Memory B cell (primary cell): ENCODE data around the gene PITHD1.
"Not testable (repeated sequence)": the region's sequence is repeated elsewhere in the genome, so short reads cannot be mapped to it uniquely, and the experiment has no call there.

Experiments
- ATAC-seq: fragments of 150-1000 bp; cut with Tn5 transposase; 2 replicates; pipeline ENCODE4 v1.10.0; 2021; ENCODE audit warnings: low read depth, mild to moderate bottlenecking, moderate library complexity
- DNase-seq, 2 donors: peaks; one replicate each; pipeline ENCODE4 v3.0.0; 2022; ENCODE audit warnings: low spot score in 2 of 2
- H3K27ac Mint-ChIP-seq: one replicate; pipeline ENCODE4 v1.8.0; 2022; ENCODE audit warnings: mild to moderate bottlenecking, moderate library complexity, mixed read lengths
- H3K27me3 Mint-ChIP-seq: one replicate; pipeline ENCODE4 v1.8.0; 2022; ENCODE audit warnings: mixed read lengths
- H3K36me3 Mint-ChIP-seq: one replicate; pipeline ENCODE4 v1.8.0; 2022; ENCODE audit warnings: mild to moderate bottlenecking, mixed read lengths
- H3K4me1 Mint-ChIP-seq: one replicate; pipeline ENCODE4 v1.8.0; 2022; ENCODE audit warnings: mixed read lengths
- H3K4me3 Mint-ChIP-seq: one replicate; pipeline ENCODE4 v1.8.0; 2022; ENCODE audit warnings: mild to moderate bottlenecking, moderate library complexity, mixed read lengths
- H3K9me3 Mint-ChIP-seq: one replicate; pipeline ENCODE4 v1.8.0; 2022; ENCODE audit warnings: mixed read lengths

PITHD1 gene

DNA sequence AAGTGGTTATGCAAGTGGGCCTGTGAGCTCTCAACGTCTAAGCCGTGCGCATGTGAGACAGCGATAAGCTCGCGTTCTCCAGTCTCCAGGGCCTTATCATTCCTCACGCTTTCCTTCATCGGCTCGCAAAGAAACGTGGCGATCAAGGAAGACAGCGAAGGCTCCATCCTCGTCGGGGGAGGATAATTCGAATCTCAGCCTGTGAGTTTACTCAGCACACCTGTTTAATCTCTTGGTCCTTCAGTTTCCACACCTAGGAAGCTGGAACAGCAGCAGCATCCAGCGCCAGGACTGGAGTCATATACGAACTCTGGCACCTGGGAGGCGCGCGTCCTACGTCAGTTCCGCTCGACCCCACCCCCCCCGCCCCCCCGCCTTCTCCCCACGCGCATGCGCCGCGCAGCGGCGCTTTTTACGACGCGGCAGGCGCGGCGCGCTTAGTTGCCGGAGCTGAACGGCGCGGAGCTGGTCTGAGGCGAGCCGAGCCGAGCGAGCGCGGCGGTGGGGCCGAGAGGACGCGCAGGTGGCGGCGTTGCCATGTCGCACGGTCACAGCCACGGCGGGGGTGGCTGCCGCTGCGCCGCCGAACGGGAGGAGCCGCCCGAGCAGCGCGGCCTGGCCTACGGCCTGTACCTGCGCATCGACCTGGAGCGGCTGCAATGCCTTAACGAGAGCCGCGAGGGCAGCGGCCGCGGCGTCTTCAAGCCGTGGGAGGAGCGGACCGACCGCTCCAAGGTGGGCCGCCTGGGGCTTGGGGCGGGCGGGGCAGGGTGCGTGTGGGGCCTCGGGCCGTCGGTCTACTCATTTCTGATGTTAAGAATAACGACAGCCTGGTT lies at the start of gene PITHD1:
Gene PITHD1, plus strand, starts transcription at position 440 of the 836 bp plus-strand sequence. Its CDS starts 98 bp downstream, at position 538.
- no peaks in the 10 kb centered on the region for H3K9me3 Mint-ChIP-seq
- ATAC-seq (peak; percentile 87), DNase-seq (peak; percentile 77 to 79)
- peaks cover 4% of the 10 kb centered on the region for H3K36me3 Mint-ChIP-seq
- H3K27ac Mint-ChIP-seq: peak within 1 kb of the TSS; percentile 96
- no peaks in the 10 kb centered on the region for H3K27me3 Mint-ChIP-seq
- H3K4me3 Mint-ChIP-seq: peak within 1 kb of the TSS; percentile 93
- peaks cover 15% of the 10 kb centered on the region for H3K4me1 Mint-ChIP-seq

GRCh38 chr1:23732363-23733224 lies 45.6 kb upstream of the PITHD1 start:
- no peak for DNase-seq
- no peaks in the 10 kb centered on the region for H3K27me3 Mint-ChIP-seq
- no peak overlapping the region for H3K27ac Mint-ChIP-seq
- H3K4me3 Mint-ChIP-seq: no peak overlapping the region
- no peak for ATAC-seq
- peaks cover 28% of the 10 kb centered on the region for H3K4me1 Mint-ChIP-seq
- H3K36me3 Mint-ChIP-seq: no peaks in the 10 kb centered on the region
- H3K9me3 Mint-ChIP-seq: no peaks in the 10 kb centered on the region

- ATAC-seq: not testable (repeated sequence)
These were observed 44.9 kb upstream of the PITHD1 start for GRCh38 chr1:23733281-23733680.

GRCh38 chr1:23736437-23737134 lies 41.6 kb upstream of the PITHD1 start:
- Mint-ChIP-seq H3K27ac (no peak overlapping the region), H3K36me3 (no peaks in the 10 kb centered on the region), H3K4me1 (peaks cover 4% of the 10 kb centered on the region), H3K4me3 (no peak overlapping the region), H3K27me3 (no peaks in the 10 kb centered on the region), H3K9me3 (no peaks in the 10 kb centered on the region)
- ATAC-seq: no peak
- DNase-seq: no peak

More at GRCh38 chr1:23733281-23733680, 44.9 kb upstream of the PITHD1 start:
- H3K27ac Mint-ChIP-seq, H3K27me3 Mint-ChIP-seq, H3K36me3 Mint-ChIP-seq, H3K4me3 Mint-ChIP-seq, H3K9me3 Mint-ChIP-seq, DNase-seq: not testable (repeated sequence)
- H3K4me1 Mint-ChIP-seq: peaks cover 21% of the 10 kb centered on the region

GRCh38 chr1:23741609-23742008 lies 36.6 kb upstream of the PITHD1 start:
- Mint-ChIP-seq H3K36me3 (peaks cover 3% of the 10 kb centered on the region), H3K27ac (peak overlapping the region; percentile 84), H3K27me3 (no peaks in the 10 kb centered on the region), H3K4me3 (peak overlapping the region; percentile 91), H3K4me1 (peaks cover 25% of the 10 kb centered on the region), H3K9me3 (no peaks in the 10 kb centered on the region)
- no peak for ATAC-seq
- DNase-seq: no peak

- Mint-ChIP-seq H3K4me3 (peak overlapping the region; percentile 91), H3K27ac (peak overlapping the region; percentile 84), H3K36me3 (peaks cover 9% of the 10 kb centered on the region), H3K4me1 (peaks cover 36% of the 10 kb centered on the region), H3K9me3 (no peaks in the 10 kb centered on the region), H3K27me3 (no peaks in the 10 kb centered on the region)
- no peak for DNase-seq
- peak; percentile 31 for ATAC-seq
These were observed 35.4 kb upstream of the PITHD1 start for GRCh38 chr1:23742670-23743286.

DNA sequence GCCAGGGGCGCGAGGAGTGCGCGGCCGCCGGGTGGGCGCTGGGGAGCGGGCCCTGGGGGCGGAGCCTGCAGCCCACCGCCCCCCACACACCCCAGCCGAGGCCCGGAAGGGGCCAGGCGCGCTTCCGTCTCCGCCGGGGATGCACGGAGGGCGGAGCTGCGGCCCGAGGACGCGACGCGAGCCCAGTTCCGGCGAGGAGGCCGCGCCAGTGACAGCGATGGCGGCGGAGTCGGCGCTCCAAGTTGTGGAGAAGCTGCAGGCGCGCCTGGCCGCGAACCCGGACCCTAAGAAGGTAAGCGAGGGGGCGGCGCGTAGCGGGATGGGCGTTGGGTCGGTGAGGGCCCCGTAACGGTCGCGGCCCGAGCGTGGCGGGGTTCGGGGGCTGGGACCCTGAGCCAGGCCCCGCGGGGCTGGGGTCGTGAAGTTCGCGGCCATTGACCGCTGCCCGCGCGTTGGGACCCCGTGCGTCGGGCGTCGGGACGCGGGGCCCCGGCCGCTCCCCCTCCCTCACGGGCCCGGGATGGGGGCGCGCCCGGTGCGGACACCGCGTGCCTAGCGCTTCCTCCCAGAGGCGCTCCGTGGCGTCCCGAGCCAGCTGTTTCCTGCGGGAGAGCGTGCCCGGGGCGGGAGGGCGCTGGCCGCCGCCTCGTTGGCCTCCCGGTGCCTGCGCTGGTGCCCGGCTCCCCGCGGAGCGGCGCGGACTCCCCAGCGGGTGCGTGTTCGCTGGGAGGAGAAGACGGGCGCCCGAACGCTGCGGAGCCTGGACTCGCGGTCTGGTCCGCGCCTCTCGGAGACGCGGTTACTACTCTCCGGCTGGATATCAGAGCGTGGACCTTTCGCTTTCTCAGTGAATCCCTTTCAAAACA lies 34.7 kb upstream of the PITHD1 start, which contains the start of gene ELOA:
Gene ELOA, plus strand, starts transcription at position 185 of the 866 bp plus-strand sequence. Its CDS starts 33 bp downstream, at position 218.
- peak within 1 kb of the TSS; percentile 94 for H3K4me3 Mint-ChIP-seq
- H3K4me1 Mint-ChIP-seq: peaks cover 44% of the 10 kb centered on the region
- peak within 1 kb of the TSS; percentile 86 for H3K27ac Mint-ChIP-seq
- no peaks in the 10 kb centered on the region for H3K27me3 Mint-ChIP-seq
- peaks cover 9% of the 10 kb centered on the region for H3K36me3 Mint-ChIP-seq
- H3K9me3 Mint-ChIP-seq: no peaks in the 10 kb centered on the region
- DNase-seq: peak; percentile 53 to 70
- ATAC-seq: peak; percentile 91

- DNase-seq (no peak), ATAC-seq (peak; percentile 33)
- Mint-ChIP-seq H3K4me1 (peaks cover 50% of the 10 kb centered on the region), H3K4me3 (peak overlapping the region; percentile 62), H3K27ac (no peak overlapping the region), H3K9me3 (no peaks in the 10 kb centered on the region), H3K27me3 (no peaks in the 10 kb centered on the region), H3K36me3 (peaks cover 10% of the 10 kb centered on the region)
These were observed 32.7 kb upstream of the PITHD1 start for GRCh38 chr1:23745515-23745914.

- H3K9me3 Mint-ChIP-seq: no peaks in the 10 kb centered on the region
- no peaks in the 10 kb centered on the region for H3K27me3 Mint-ChIP-seq
- peaks cover 43% of the 10 kb centered on the region for H3K4me1 Mint-ChIP-seq
- peaks cover 19% of the 10 kb centered on the region for H3K36me3 Mint-ChIP-seq
- ATAC-seq: no peak
- no peak for DNase-seq
- no peak overlapping the region for H3K4me3 Mint-ChIP-seq
- H3K27ac Mint-ChIP-seq: peak overlapping the region; percentile 37
These were observed 30.2 kb upstream of the PITHD1 start for GRCh38 chr1:23748016-23748415.

DNA sequence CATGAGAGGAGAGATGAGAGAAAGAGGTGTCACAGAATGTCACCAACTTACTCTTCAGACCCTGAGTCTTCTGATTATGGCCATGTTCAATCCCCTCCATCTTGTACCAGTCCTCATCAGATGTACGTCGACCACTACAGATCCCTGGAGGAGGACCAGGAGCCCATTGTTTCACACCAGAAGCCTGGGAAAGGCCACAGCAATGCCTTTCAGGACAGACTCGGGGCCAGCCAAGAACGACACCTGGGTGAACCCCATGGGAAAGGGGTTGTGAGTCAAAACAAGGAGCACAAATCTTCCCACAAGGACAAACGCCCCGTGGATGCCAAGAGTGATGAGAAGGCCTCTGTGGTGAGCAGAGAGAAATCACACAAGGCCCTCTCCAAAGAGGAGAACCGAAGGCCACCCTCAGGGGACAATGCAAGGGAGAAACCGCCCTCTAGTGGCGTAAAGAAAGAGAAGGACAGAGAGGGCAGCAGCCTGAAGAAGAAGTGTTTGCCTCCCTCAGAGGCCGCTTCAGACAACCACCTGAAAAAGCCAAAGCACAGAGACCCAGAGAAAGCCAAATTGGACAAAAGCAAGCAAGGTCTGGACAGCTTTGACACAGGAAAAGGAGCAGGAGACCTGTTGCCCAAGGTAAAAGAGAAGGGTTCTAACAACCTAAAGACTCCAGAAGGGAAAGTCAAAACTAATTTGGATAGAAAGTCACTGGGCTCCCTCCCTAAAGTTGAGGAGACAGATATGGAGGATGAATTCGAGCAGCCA lies 27.0 kb upstream of the PITHD1 start:
- DNase-seq (peak; percentile 46 to 59), ATAC-seq (peak; percentile 91)
- peak overlapping the region; percentile 8 for H3K27ac Mint-ChIP-seq
- H3K27me3 Mint-ChIP-seq: no peaks in the 10 kb centered on the region
- H3K4me3 Mint-ChIP-seq: no peak overlapping the region
- peaks cover 38% of the 10 kb centered on the region for H3K36me3 Mint-ChIP-seq
- H3K9me3 Mint-ChIP-seq: no peaks in the 10 kb centered on the region
- H3K4me1 Mint-ChIP-seq: peaks cover 29% of the 10 kb centered on the region

GRCh38 chr1:23751815-23752200 lies 26.4 kb upstream of the PITHD1 start:
- ATAC-seq (no peak), DNase-seq (no peak)
- Mint-ChIP-seq H3K27me3 (no peaks in the 10 kb centered on the region), H3K36me3 (peaks cover 36% of the 10 kb centered on the region), H3K4me1 (peaks cover 27% of the 10 kb centered on the region), H3K27ac (peak overlapping the region; percentile 8), H3K9me3 (no peaks in the 10 kb centered on the region), H3K4me3 (no peak overlapping the region)

- Mint-ChIP-seq H3K36me3 (peaks cover 32% of the 10 kb centered on the region), H3K27ac (no peak overlapping the region), H3K4me3 (no peak overlapping the region), H3K9me3 (no peaks in the 10 kb centered on the region), H3K4me1 (peaks cover 16% of the 10 kb centered on the region), H3K27me3 (no peaks in the 10 kb centered on the region)
- ATAC-seq: no peak
- DNase-seq: no peak
These were observed 25.3 kb upstream of the PITHD1 start for GRCh38 chr1:23752909-23753308.
